Testis (tissue), 2 donors: ENCODE data around the gene SARS1.

Experiments
- POLR2A ChIP-seq: fragments of 450-650 bp; IDR thresholded peaks from one replicate; pipeline ENCODE4 v1.6.1; 2017; ENCODE audit warnings: antibody characterized with exemption, mild to moderate bottlenecking, moderate library complexity
- TF ChIP-seq, protein P1 (sequence below), 3 experiments: fragments of 450-650 bp in 2 of 3; fragments of 200-600 bp in 1 of 3; sonication (generic) in 1 of 3; IDR thresholded peaks; one replicate each; pipeline ENCODE4 v1.5.1; 2016 to 2019; ENCODE audit warnings: antibody characterized with exemption in 3 of 3, mild to moderate bottlenecking in 2 of 3, moderate library complexity in 1 of 3

GRCh38 chr1:109241841-109242345 is 28.2 kb downstream of the SARS1 start:
- TF ChIP-seq, protein P1, sequence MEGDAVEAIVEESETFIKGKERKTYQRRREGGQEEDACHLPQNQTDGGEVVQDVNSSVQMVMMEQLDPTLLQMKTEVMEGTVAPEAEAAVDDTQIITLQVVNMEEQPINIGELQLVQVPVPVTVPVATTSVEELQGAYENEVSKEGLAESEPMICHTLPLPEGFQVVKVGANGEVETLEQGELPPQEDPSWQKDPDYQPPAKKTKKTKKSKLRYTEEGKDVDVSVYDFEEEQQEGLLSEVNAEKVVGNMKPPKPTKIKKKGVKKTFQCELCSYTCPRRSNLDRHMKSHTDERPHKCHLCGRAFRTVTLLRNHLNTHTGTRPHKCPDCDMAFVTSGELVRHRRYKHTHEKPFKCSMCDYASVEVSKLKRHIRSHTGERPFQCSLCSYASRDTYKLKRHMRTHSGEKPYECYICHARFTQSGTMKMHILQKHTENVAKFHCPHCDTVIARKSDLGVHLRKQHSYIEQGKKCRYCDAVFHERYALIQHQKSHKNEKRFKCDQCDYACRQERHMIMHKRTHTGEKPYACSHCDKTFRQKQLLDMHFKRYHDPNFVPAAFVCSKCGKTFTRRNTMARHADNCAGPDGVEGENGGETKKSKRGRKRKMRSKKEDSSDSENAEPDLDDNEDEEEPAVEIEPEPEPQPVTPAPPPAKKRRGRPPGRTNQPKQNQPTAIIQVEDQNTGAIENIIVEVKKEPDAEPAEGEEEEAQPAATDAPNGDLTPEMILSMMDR (IDR thresholded peaks at IDR 0.05), result no peak
- TF ChIP-seq POLR2A, result no peak
